Stomach (tissue), 9 donors: ENCODE data around the gene C2CD2L. TPM values are rescaled to one million over a fixed set of nuclear protein-coding genes. Genes with fewer than 3 reads are reported as not detected.
"Not testable (repeated sequence)": the region's sequence is repeated elsewhere in the genome, so short reads cannot be mapped to it uniquely, and the experiment has no call there.

ENCODE experiments used
- DNase-seq, 2 donors: peaks; one replicate each; pipeline versions ENCODE4 v3.0.0 to v3.0.0-alpha.2; 2013 to 2019
- H3K27ac ChIP-seq, 5 donors: fragments of 200-600 bp in 4 of 5; sonication (generic) in 4 of 5; one replicate each; pipeline ENCODE4 v1.5.1; 2013 to 2019; ENCODE audit warnings: mild to moderate bottlenecking in 1 of 5, moderate library complexity in 1 of 5
- H3K27me3 ChIP-seq, 3 donors: fragments of 200-600 bp; sonication (generic); one replicate each; pipeline ENCODE4 v1.5.1; 2017 to 2019; ENCODE audit warnings: mixed run types in 1 of 3
- H3K36me3 ChIP-seq, 4 donors: fragments of 200-600 bp; sonication (generic); 1 replicate in 3 of 4; 2 replicates in 1 of 4; pipeline ENCODE4 v1.5.1; 2016 to 2019
- H3K4me1 ChIP-seq, 4 donors: fragments of 200-600 bp; sonication (generic); one replicate each; pipeline ENCODE4 v1.5.1; 2016 to 2019
- H3K4me3 ChIP-seq, 4 donors: fragments of 200-600 bp; sonication (generic) in 3 of 4; one replicate each; pipeline ENCODE4 v1.5.1; 2016 to 2019; ENCODE audit warnings: mild to moderate bottlenecking in 1 of 4
- H3K9me3 ChIP-seq, 4 donors: fragments of 200-600 bp; sonication (generic); one replicate each; pipeline ENCODE4 v1.5.1; 2016 to 2019
- CTCF ChIP-seq, 7 experiments: fragments of 450-650 bp in 4 of 7; fragments of 200-600 bp in 3 of 7; sonication (generic) in 3 of 7; IDR thresholded peaks; one replicate each; pipeline ENCODE4 v1.5.1; 2016 to 2019; ENCODE audit warnings: antibody characterized with exemption in 7 of 7, control low read depth in 2 of 7, mild to moderate bottlenecking in 1 of 7
- EP300 ChIP-seq: sonication (generic); formaldehyde crosslinking; IDR thresholded peaks from one replicate; pipeline ENCODE4 v1.6.1; 2017; ENCODE audit warnings: antibody characterized with exemption
- POLR2A ChIP-seq, 4 donors: fragments of 450-650 bp; IDR thresholded peaks; one replicate each; pipeline ENCODE4 v1.6.1; 2016; ENCODE audit warnings: antibody characterized with exemption in 4 of 4, control low read depth in 2 of 4, mild to moderate bottlenecking in 1 of 4, moderate library complexity in 1 of 4
- POLR2AphosphoS5 ChIP-seq, 3 donors: sonication (generic); formaldehyde crosslinking; IDR thresholded peaks; one replicate each; pipeline ENCODE4 v1.6.1; 2016; ENCODE audit warnings: antibody characterized with exemption in 3 of 3
- WGBS, 5 donors: extraction: QIAGEN DNeasy Blood & Tissue Kit in 3 of 5; methylation state at CpG; one replicate each; pipeline versions ENCODE4 v1.1.5 to v1.1.7; 2013 to 2018; 5-methylcytosine and 5-hydroxymethylcytosine counted together
- intact Hi-C: fragments of 100-400 bp; cut with DNase I; formaldehyde crosslinking; loops from one replicate; pipeline ENCODE4 v1.15.1; 2023; ENCODE audit warnings: low total_unique reads
- polyA plus RNA-seq, 3 donors: library from polyadenylated mRNA; stranded (reverse); fragments of 200-250 nt; gene quantifications; one replicate each; pipeline ENCODE4 v1.2.3, GENCODE V29; 2013
- total RNA-seq, 5 donors: library from RNA; depleted of rRNA; stranded (reverse); fragments of >200 nt; gene quantifications; one replicate each; pipeline versions ENCODE4 v1.1.0 to v1.2.3, GENCODE V29; 2014 to 2016
- donor health status: healthy with polysubstance abuse.
- donor health status: Bipolar disorder and iron deficiency.
- donor health status: healthy.

C2CD2L gene
- total and polyA plus RNA-seq, 8 donors: 1.7 to 19.9 (median 6.0) TPM

GRCh38 chr11:119166368-119167076, 59.4 kb downstream of the C2CD2L start:
- no peak for DNase-seq
- 67 to 80% (median 78%) methylated on average over 8 of the region's 8 CpGs for WGBS, 5 donors
- Histone ChIP-seq H3K27me3 (no peaks in the 10 kb centered on the region), H3K4me3 (no peak overlapping the region), H3K9me3 (no peaks in the 10 kb centered on the region), H3K36me3 (no peaks in the 10 kb centered on the region), H3K27ac (no peak overlapping the region), H3K4me1 (peaks cover 11 to 23% (median 17%) of the 10 kb centered on the region in 4 donors)
- TF ChIP-seq EP300 (no peak), POLR2AphosphoS5 (IDR thresholded peaks at IDR 0.05) (no peak), POLR2A (IDR thresholded peaks at IDR 0.05) (no peak), CTCF (IDR thresholded peaks at IDR 0.05) (no peak)
- intact Hi-C loops: no loop called here

GRCh38 chr11:119167077-119167458, 59.9 kb downstream of the C2CD2L start:
- intact Hi-C loops, H3K27me3 ChIP-seq, DNase-seq, H3K4me3 ChIP-seq, H3K9me3 ChIP-seq, H3K27ac ChIP-seq, H3K36me3 ChIP-seq: not testable (repeated sequence)
- WGBS, 5 donors: 83 to 86% (median 84%) methylated on average over 10 of the region's 10 CpGs
- H3K4me1 ChIP-seq: peaks cover 11 to 23% (median 17%) of the 10 kb centered on the region in 4 donors

GRCh38 chr11:119167933-119168332, 60.8 kb downstream of the C2CD2L start:
- intact Hi-C loops: no loop called here
- H3K4me3 ChIP-seq: no peak overlapping the region
- peak overlapping the region; percentile 92 to 97 (median 96) for H3K27ac ChIP-seq

More at GRCh38 chr11:119167933-119168332, 60.8 kb downstream of the C2CD2L start:
- peak; percentile 65 to 86 for DNase-seq
- Histone ChIP-seq H3K9me3 (no peaks in the 10 kb centered on the region), H3K36me3 (peaks cover 0 to 3% (median 2%) of the 10 kb centered on the region in 4 donors), H3K27me3 (no peaks in the 10 kb centered on the region), H3K4me1 (peaks cover 11 to 23% (median 17%) of the 10 kb centered on the region in 4 donors)
- 20 to 43% (median 32%) methylated on average over 6 of the region's 6 CpGs for WGBS, 5 donors
- TF ChIP-seq POLR2A (IDR thresholded peaks at IDR 0.05): no peak
- no peak for TF ChIP-seq CTCF (IDR thresholded peaks at IDR 0.05)
- TF ChIP-seq EP300: no peak
- peak in 1 of 3 donors; percentile 53 for TF ChIP-seq POLR2AphosphoS5 (IDR thresholded peaks at IDR 0.05)

Other genes starting within 250 kb of the C2CD2L start
- gene CXCR5, start 223.5 kb upstream of the C2CD2L start, total RNA-seq: under 1 TPM in 1 of 5 donors, not detected in 4; 0.14 TPM
- gene CXCR5, start 223.5 kb upstream of the C2CD2L start, polyA plus RNA-seq: under 1 TPM; 0.12 to 0.60 (median 0.15) TPM
- 10 to 100 TPM in 4 of 5 donors, 1 to 10 TPM in 1; 9.9 to 35.2 (median 20.4) TPM for gene BCL9L, start 181.4 kb upstream of the C2CD2L start, total RNA-seq
- gene BCL9L, start 181.4 kb upstream of the C2CD2L start, polyA plus RNA-seq: 10 to 100 TPM in 1 of 3 donors, 1 to 10 TPM in 2; 4.2 to 11.7 (median 6.0) TPM
- gene UPK2, start 151.0 kb upstream of the C2CD2L start, total RNA-seq: not detected
- gene UPK2, start 151.0 kb upstream of the C2CD2L start, polyA plus RNA-seq: under 1 TPM in 1 of 3 donors, not detected in 2; 0.50 TPM
- gene FOXR1, start 135.6 kb upstream of the C2CD2L start, total RNA-seq: not detected
- not detected for gene FOXR1, start 135.6 kb upstream of the C2CD2L start, polyA plus RNA-seq
- gene CENATAC, start 109.2 kb upstream of the C2CD2L start, total RNA-seq: 100 to 1,000 TPM in 1 of 5 donors, 10 to 100 TPM in 4; 34.8 to 310 (median 64.0) TPM
- 10 to 100 TPM; 17.8 to 38.0 (median 18.0) TPM for gene CENATAC, start 109.2 kb upstream of the C2CD2L start, polyA plus RNA-seq
- 1,000 to 10,000 TPM in 3 of 5 donors, 100 to 1,000 TPM in 2; 157 to 2,308 (median 1,395) TPM for gene RPS25, start 89.0 kb upstream of the C2CD2L start, total RNA-seq
- 1,000 to 10,000 TPM; 2,403 to 3,218 (median 2,977) TPM for gene RPS25, start 89.0 kb upstream of the C2CD2L start, polyA plus RNA-seq
- gene TRAPPC4, start 88.6 kb upstream of the C2CD2L start, total RNA-seq: 10 to 100 TPM; 13.4 to 81.4 (median 20.0) TPM
- gene TRAPPC4, start 88.6 kb upstream of the C2CD2L start, polyA plus RNA-seq: 10 to 100 TPM; 29.6 to 49.6 (median 34.1) TPM
- gene SLC37A4, start 76.5 kb upstream of the C2CD2L start, total RNA-seq: 100 to 1,000 TPM in 1 of 5 donors, 10 to 100 TPM in 4; 16.3 to 126 (median 23.5) TPM
- gene SLC37A4, start 76.5 kb upstream of the C2CD2L start, polyA plus RNA-seq: 10 to 100 TPM; 12.4 to 14.6 (median 13.0) TPM
- 100 to 1,000 TPM in 2 of 5 donors, 10 to 100 TPM in 3; 46.1 to 127 (median 80.0) TPM for gene HYOU1, start 50.1 kb upstream of the C2CD2L start, total RNA-seq
- gene HYOU1, start 50.1 kb upstream of the C2CD2L start, polyA plus RNA-seq: 10 to 100 TPM; 12.7 to 57.2 (median 26.7) TPM
- 100 to 1,000 TPM in 1 of 5 donors, 10 to 100 TPM in 3, 1 to 10 TPM in 1; 8.2 to 190 (median 21.1) TPM for gene VPS11, start 39.5 kb upstream of the C2CD2L start, total RNA-seq
- 10 to 100 TPM; 25.5 to 43.1 (median 40.9) TPM for gene VPS11, start 39.5 kb upstream of the C2CD2L start, polyA plus RNA-seq
- gene HMBS, start 22.5 kb upstream of the C2CD2L start, total RNA-seq: 10 to 100 TPM in 1 of 5 donors, 1 to 10 TPM in 3, not detected in 1; 3.8 to 15.9 (median 8.1) TPM
- gene HMBS, start 22.5 kb upstream of the C2CD2L start, polyA plus RNA-seq: 10 to 100 TPM; 23.0 to 25.0 (median 23.5) TPM
- 10 to 100 TPM in 3 of 5 donors, 1 to 10 TPM in 2; 2.3 to 27.7 (median 13.2) TPM for gene DPAGT1, start 5.5 kb upstream of the C2CD2L start, total RNA-seq
- 10 to 100 TPM; 14.4 to 28.5 (median 14.5) TPM for gene DPAGT1, start 5.5 kb upstream of the C2CD2L start, polyA plus RNA-seq
- 10 to 100 TPM; 17.1 to 80.8 (median 43.6) TPM for gene HINFP, start 14.2 kb downstream of the C2CD2L start, total RNA-seq
- 10 to 100 TPM in 2 of 3 donors, 1 to 10 TPM in 1; 9.2 to 11.9 (median 10.1) TPM for gene HINFP, start 14.2 kb downstream of the C2CD2L start, polyA plus RNA-seq
- under 1 TPM in 1 of 5 donors, not detected in 4; 0.37 TPM for gene ABCG4, start 41.7 kb downstream of the C2CD2L start, total RNA-seq
- under 1 TPM in 2 of 3 donors, not detected in 1; 0.06 to 0.10 TPM for gene ABCG4, start 41.7 kb downstream of the C2CD2L start, polyA plus RNA-seq
- gene NLRX1, start 61.4 kb downstream of the C2CD2L start, total RNA-seq: 100 to 1,000 TPM in 1 of 5 donors, 10 to 100 TPM in 3, 1 to 10 TPM in 1; 7.0 to 101 (median 17.9) TPM
- gene NLRX1, start 61.4 kb downstream of the C2CD2L start, polyA plus RNA-seq: 10 to 100 TPM in 1 of 3 donors, 1 to 10 TPM in 2; 3.8 to 10.4 (median 4.8) TPM
- gene NHERF4, start 78.1 kb downstream of the C2CD2L start, total RNA-seq: 100 to 1,000 TPM in 1 of 5 donors, 10 to 100 TPM in 1, 1 to 10 TPM in 2, not detected in 1; 3.3 to 130 (median 9.5) TPM
- gene NHERF4, start 78.1 kb downstream of the C2CD2L start, polyA plus RNA-seq: 1 to 10 TPM in 2 of 3 donors, under 1 TPM in 1; 0.13 to 2.4 (median 2.1) TPM
- 10 to 100 TPM in 4 of 5 donors, 1 to 10 TPM in 1; 1.4 to 13.8 (median 11.7) TPM for gene CBL, start 99.0 kb downstream of the C2CD2L start, total RNA-seq
- 1 to 10 TPM; 2.7 to 4.2 (median 3.0) TPM for gene CBL, start 99.0 kb downstream of the C2CD2L start, polyA plus RNA-seq
- 100 to 1,000 TPM in 3 of 5 donors, 10 to 100 TPM in 2; 49.6 to 379 (median 111) TPM for gene MCAM, start 209.8 kb downstream of the C2CD2L start, total RNA-seq
- 10 to 100 TPM in 2 of 3 donors, 1 to 10 TPM in 1; 7.3 to 54.8 (median 16.0) TPM for gene MCAM, start 209.8 kb downstream of the C2CD2L start, polyA plus RNA-seq
- 10 to 100 TPM in 2 of 5 donors, 1 to 10 TPM in 2, not detected in 1; 1.3 to 45.8 (median 11.7) TPM for gene RNF26, start 227.2 kb downstream of the C2CD2L start, total RNA-seq
- gene RNF26, start 227.2 kb downstream of the C2CD2L start, polyA plus RNA-seq: 10 to 100 TPM in 2 of 3 donors, 1 to 10 TPM in 1; 7.0 to 14.8 (median 10.3) TPM
- gene C1QTNF5, start 233.5 kb downstream of the C2CD2L start, total RNA-seq: 100 to 1,000 TPM in 1 of 5 donors, 10 to 100 TPM in 4; 11.4 to 169 (median 17.4) TPM
- gene C1QTNF5, start 233.5 kb downstream of the C2CD2L start, polyA plus RNA-seq: 10 to 100 TPM; 12.7 to 30.3 (median 20.6) TPM
- not detected for gene MFRP, start 239.4 kb downstream of the C2CD2L start, total RNA-seq
- not detected for gene MFRP, start 239.4 kb downstream of the C2CD2L start, polyA plus RNA-seq